Stimulated activated CD8-positive, alpha-beta memory T cell treated with anti-CD3 and anti-CD28 coated beads, Interleukin-15, amount 100 ng/mL, for 1 hour (primary cell): ENCODE results near the gene ARHGAP24.

Source experiments
- DNase-seq: peaks from one replicate; pipeline ENCODE4 v3.0.0-alpha.2; 2020; ENCODE audit warnings: low read depth

ARHGAP24 gene

GRCh38 chr4:85697854-85698253 lies 222.9 kb downstream of the ARHGAP24 start:
- DNase-seq: no peak

- DNase-seq: no peak
These were observed 225.4 kb downstream of the ARHGAP24 start for GRCh38 chr4:85700362-85700761.

GRCh38 chr4:85701861-85702321 lies 226.9 kb downstream of the ARHGAP24 start:
- DNase-seq: no peak

GRCh38 chr4:85703096-85703495 lies 228.1 kb downstream of the ARHGAP24 start:
- no peak for DNase-seq

DNA sequence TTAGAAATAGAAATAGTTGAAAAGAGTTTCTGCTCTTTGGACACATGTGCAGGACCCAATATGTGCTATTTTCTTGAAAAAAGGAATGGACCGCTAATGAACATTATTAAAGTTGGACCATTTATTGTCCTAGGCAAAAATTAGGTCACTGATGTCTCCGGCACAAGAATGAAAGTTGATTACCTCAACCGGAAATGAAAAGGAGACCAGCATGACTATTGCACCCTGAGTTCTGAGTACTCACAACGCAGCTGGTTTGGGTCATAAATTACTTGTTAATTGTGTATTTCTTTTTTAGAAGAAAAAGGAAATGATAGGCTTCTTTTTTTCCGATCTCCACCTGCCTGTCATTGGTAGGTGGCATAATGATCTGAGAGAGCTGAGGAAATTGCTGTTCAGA lies 232.7 kb downstream of the ARHGAP24 start:
- DNase-seq: no peak

DNA sequence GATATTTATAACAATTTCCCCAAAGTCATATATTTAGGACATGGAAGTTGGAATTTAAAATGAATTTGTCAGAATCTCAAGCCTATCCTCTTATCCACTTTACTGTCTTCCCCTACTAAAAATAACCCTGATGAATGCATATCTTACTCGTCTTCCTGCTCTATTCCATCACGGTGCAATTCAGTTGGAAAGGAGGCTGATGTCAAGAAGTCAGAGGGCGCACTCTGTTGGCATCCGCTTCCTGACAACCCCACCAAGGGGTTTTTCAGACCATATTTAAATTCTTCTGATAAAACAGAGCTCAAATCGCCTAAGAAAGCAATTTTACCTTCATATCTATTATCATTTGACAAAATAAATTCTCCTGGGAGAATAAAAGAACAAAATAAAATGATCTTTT lies 233.5 kb downstream of the ARHGAP24 start:
- DNase-seq: no peak

GRCh38 chr4:85713005-85713404 lies 238.1 kb downstream of the ARHGAP24 start:
- no peak for DNase-seq

GRCh38 chr4:85715991-85716737 lies 241.2 kb downstream of the ARHGAP24 start:
- no peak for DNase-seq

DNA sequence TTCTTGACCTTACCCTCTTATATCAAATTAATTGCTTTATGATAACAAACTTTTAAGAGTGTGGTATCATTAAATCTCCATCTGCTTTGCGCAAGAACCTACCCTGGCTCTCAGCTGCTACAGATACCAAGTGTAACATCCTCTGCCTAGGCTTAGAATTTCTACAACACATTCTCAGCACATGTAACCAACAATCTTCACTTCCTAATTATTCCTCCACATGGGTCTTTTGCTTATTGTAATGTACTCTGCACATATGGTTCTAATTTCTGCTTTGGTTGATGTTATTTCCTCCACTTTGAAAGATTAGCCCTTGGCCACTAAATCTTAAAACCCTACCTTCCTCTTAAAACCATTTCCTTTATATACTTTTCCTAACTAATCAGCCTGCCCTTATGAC lies 242.4 kb downstream of the ARHGAP24 start:
- DNase-seq: no peak

- DNase-seq: no peak
These were observed 242.9 kb downstream of the ARHGAP24 start for GRCh38 chr4:85717847-85718246.

DNA sequence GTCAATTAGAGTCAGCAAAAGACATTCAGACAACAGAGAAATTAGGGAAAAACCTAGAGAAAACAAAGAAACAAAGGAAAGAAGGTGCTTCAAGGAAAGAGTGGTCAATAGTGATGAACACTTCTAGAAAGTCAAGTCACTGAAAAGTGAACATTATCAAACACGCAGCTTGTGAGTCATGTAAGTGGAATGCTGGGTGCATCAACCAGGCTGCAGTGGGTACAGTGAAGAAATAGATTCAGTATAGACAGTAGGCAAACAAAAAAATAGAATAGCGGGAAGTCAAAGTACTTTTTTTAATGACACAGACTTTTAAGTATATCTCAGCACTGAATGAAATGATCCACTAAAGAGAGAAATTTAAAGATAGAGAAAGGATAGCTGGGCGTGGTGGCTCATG lies 245.8 kb downstream of the ARHGAP24 start:
- DNase-seq: no peak

DNA sequence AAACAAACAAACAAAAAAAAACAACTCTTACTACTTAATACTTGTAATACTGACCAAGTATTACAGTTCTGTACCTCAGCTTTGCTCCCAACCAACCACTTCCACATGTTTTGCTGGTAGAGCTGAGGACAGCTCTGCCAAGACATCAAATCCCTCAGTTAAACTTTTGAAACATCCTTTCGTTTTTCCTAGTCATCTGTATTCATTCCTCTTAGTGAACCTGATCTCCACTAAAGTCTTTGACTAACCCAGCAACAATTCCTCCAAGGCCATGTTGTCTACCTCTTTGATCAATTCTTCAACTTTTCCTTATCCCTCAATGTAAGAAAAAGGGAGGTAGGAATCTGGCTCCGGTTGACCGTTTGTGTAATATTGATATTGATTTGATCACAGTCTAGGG lies 247.5 kb downstream of the ARHGAP24 start:
- no peak for DNase-seq

DNA sequence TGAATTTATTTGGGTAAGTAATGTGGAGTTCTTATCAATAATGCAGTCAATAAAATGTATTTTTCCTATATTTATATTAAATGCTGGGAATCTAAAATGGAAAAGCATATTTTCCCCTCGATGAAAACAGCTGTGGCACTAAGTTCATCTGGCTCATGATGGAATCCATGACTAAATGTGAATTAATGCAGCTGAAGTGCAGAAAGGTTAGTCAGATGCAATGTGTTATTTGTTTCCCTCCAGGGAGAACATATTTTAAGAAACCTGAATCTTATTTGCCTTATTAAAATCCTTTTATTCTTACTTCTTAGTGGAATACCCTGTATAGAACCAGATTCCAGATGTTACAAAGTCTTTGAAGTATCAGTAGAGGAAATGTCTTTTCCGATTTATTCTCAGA lies 247.9 kb downstream of the ARHGAP24 start:
- no peak for DNase-seq

- no peak for DNase-seq
These were observed 250.0 kb downstream of the ARHGAP24 start for GRCh38 chr4:85724791-85725563.

DNA sequence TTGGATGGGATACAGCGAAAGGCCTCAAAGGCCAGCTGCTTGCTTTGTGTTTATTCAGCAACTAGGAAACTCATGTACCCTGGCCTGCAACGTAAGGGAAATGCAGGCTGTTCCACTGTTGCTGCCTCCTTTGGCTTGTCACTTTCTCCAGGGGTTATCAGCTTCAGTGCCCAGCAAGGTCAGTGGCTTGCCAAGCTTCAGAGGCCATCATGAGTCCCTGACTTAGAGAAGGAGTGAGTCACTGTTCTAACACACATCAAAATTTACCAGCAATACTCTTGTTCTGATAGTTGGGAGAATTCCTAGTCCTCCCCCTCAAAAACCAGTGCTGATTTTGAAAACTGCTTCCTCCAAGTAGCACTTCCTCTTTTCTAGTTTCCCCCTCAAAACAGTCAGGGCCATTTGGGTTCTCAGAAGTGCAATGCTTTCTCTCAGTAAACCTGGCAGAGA lies 250.8 kb downstream of the ARHGAP24 start:
- DNase-seq: no peak

DNA sequence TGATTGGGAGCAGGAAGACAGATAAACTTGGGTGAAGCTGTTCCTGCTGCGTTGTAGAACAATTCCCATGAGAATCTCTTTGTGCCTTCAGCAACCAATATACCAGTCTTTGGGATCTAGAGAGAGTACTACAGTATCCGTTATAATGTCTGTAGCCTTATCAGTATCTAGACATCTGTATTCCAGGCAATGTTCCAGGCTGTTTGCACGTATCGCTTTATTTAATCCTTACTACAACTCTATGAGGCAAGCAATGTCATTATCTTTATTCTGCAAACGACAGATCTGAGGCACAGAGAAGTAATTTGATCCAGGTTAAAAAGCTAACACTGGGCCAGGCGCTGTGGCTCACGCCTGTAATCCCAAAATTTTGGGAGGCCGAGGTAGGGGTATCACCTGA lies 251.6 kb downstream of the ARHGAP24 start:
- no peak for DNase-seq

DNA sequence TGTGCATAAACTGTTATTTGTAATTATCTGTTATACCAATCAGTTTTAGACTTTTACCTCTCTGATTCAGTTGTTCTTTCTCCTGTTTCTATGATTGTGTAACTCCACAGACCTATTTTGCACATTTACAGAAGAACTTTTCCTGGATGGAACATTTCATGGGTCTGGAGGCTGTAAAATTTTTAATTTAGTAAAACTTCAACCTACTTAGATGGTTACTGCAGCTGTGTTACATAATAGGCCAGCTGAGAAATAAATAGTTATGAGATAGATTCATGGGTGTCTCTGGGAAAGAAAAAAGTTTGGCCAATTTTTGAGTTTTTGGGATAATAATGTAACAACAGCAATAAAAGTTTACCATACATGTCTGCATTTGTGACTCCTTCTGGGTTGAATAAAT lies 253.5 kb downstream of the ARHGAP24 start:
- DNase-seq: no peak

DNA sequence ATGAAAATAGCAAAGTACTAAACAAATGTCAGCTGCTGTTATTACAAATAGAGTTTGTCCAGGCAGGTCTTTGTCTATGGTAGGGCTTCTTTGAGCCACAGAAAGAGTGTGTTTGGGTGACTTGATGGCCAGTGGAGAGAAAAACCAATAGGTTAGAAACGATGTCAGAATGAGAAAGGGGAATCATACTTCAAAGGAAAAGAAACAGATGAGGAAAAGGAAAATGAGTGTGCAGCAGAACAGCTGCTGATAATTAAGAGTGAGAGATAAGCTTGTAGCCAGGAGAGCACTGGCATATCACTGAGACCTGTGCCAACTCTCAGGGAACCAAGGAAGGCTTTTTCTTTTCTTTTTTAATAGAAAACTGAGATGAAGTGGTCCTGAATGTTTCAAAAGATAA lies 257.2 kb downstream of the ARHGAP24 start:
- DNase-seq: no peak

DNA sequence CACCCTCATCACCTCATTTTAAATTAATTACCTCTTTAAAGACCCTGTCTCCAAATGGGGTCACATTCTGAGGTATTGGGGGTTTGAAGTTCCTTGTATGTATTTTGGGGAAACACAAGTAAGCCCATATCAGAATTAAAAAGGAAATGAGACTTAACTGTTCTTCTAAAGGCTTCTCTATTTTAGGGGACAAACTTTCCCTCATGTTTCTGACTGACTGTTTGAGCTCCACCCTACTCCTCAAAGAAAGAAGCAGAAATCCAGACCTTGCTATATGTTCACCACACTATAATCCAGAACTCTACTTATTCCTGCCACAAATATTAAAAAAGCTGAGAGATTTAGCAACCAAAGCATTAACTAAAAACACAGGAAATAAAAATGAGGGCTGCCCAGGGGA lies 258.8 kb downstream of the ARHGAP24 start:
- no peak for DNase-seq

DNA sequence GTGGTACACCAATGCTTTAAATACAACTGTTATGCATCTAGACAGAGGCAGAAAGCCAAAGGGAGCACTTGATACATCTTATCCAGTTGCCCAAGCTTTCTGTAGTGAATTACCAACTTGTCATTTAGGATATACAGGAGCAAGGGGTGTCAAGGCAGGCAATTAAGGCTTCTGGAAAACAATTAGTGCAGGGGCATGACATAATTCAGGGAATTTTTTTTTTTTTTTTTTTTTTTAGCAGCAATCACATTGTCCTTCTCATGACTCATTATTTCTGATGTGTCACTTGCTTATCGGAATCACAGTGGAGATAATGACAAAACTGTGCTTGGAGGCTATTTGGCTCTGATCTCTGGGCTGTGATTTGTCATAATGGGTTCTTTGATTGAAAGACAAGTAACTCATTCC lies 259.5 kb downstream of the ARHGAP24 start:
- no peak for DNase-seq

DNA sequence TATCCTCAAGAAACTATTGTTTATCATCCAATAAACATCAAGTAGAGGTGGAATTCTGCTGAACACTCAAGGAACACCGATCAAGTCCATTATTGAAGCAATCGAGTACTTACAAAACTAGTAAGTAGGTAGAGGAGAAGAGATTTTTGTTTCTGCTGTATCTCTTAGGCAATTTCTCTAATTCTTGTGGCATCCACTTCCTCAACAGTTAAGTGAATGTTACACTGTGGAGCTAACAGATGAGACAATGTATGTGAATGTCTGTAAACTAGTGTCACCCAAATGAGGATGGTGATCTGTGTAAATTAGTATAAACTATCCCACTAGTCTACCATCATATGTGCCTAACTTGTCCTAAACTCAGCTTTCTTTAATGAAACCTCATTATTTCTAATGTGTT lies 261.6 kb downstream of the ARHGAP24 start:
- DNase-seq: no peak

GRCh38 chr4:85737254-85737653 lies 262.3 kb downstream of the ARHGAP24 start:
- no peak for DNase-seq

DNA sequence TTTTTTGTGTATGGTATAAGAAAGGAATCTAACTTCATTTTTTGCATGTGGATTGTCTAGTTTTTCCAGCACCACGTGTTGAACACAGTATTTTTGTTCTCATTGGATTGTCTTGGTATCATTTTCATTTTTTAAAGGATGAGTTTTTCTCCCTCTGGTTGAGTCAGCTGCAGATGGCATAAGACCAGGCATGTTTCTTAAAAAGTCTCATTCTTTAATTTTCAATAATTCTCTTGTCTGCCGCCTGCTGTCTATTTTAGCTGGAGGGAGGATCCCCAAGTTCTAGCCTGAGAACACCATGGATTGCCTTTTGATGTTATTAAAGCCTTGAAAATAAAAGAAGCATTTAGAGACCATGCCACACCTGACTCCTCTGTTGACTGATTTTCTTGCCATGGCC lies 263.8 kb downstream of the ARHGAP24 start:
- DNase-seq: no peak
